Eye (tissue), 1 donor: ENCODE measurements around the gene IL17RC.
"Not testable (repeated sequence)": the region's sequence is repeated elsewhere in the genome, so short reads cannot be mapped to it uniquely, and the experiment has no call there.

ENCODE experiments used
- DNase-seq: peaks from one replicate; pipeline ENCODE4 v3.0.0-alpha.2; 2015

The IL17RC gene

GRCh38 chr3:9915254-9916141, 1.4 kb upstream of the IL17RC start:
- peak; percentile 86 for DNase-seq

- DNase-seq = peak; percentile 67
These were observed 558 bp upstream of the IL17RC start for GRCh38 chr3:9916346-9916733.

- DNase-seq = no peak
These were observed 922 bp downstream of the IL17RC start for GRCh38 chr3:9917820-9918219.

GRCh38 chr3:9918261-9919038, 1.6 kb downstream of the IL17RC start:
- DNase-seq = no peak

- no peak for DNase-seq
These were observed 11.3 kb downstream of the IL17RC start for GRCh38 chr3:9928158-9928557.

- no peak for DNase-seq
These were observed 14.0 kb downstream of the IL17RC start for GRCh38 chr3:9930804-9931418.

GRCh38 chr3:9932535-9932842, 15.6 kb downstream of the IL17RC start:
- no peak for DNase-seq

GRCh38 chr3:9932843-9933560, 16.1 kb downstream of the IL17RC start:
- peak; percentile 90 for DNase-seq

- DNase-seq = peak; percentile 98
These were observed 16.8 kb downstream of the IL17RC start, which contains the start of gene CRELD1 for GRCh38 chr3:9933561-9934234. Gene CRELD1, plus strand, starts transcription at chr3:9933834. Its CDS starts 605 bp downstream, at chr3:9934439.

GRCh38 chr3:9934235-9934621, 17.3 kb downstream of the IL17RC start:
- DNase-seq = no peak

GRCh38 chr3:9934993-9935392, 18.1 kb downstream of the IL17RC start:
- DNase-seq = no peak

- DNase-seq = no peak
These were observed 19.1 kb downstream of the IL17RC start for GRCh38 chr3:9935966-9936510.

- DNase-seq = no peak
These were observed 20.8 kb downstream of the IL17RC start for GRCh38 chr3:9937486-9938238.

GRCh38 chr3:9938966-9939365, 22.1 kb downstream of the IL17RC start:
- no peak for DNase-seq

- not testable (repeated sequence) for DNase-seq
These were observed 23.0 kb downstream of the IL17RC start for GRCh38 chr3:9939906-9940305.

- DNase-seq = no peak
These were observed 23.8 kb downstream of the IL17RC start for GRCh38 chr3:9940746-9941145.

GRCh38 chr3:9942164-9942563, 25.3 kb downstream of the IL17RC start:
- no peak for DNase-seq

GRCh38 chr3:9942934-9943690, 26.2 kb downstream of the IL17RC start:
- DNase-seq = no peak

GRCh38 chr3:9944271-9944670, 27.4 kb downstream of the IL17RC start:
- DNase-seq = no peak

GRCh38 chr3:9945358-9945757, 28.5 kb downstream of the IL17RC start:
- no peak for DNase-seq
